ENCODE data around the gene PCYT1A.
"Not testable (repeated sequence)": the region's sequence is repeated elsewhere in the genome, so short reads cannot be mapped to it uniquely, and the experiment has no call there.

The PCYT1A gene

GRCh38 chr3:196215493-196216020 lies 72.0 kb downstream of the PCYT1A start:
- no peak for DNase-seq (ENCODE audit: low read depth, low spot score)

GRCh38 chr3:196214783-196215441 lies 72.6 kb downstream of the PCYT1A start:
- DNase-seq (ENCODE audit: low read depth, low spot score) = no peak

- no peak for DNase-seq (ENCODE audit: low read depth, low spot score)
Measured at GRCh38 chr3:196210673-196211556, 76.6 kb downstream of the PCYT1A start, which contains the start of gene ZDHHC19. TSS of gene ZDHHC19 (minus strand) at chr3:196211400. CDS start at chr3:196211315, 85 bp downstream.

- not testable (repeated sequence) for DNase-seq (ENCODE audit: low read depth, low spot score)
Measured at GRCh38 chr3:196209944-196210672, 77.4 kb downstream of the PCYT1A start.

- no peak for DNase-seq (ENCODE audit: low read depth, low spot score)
Measured at GRCh38 chr3:196208942-196209695, 78.4 kb downstream of the PCYT1A start.

GRCh38 chr3:196207833-196208607 lies 79.5 kb downstream of the PCYT1A start:
- DNase-seq (ENCODE audit: low read depth, low spot score) = no peak

- no peak for DNase-seq (ENCODE audit: low read depth, low spot score)
Measured at GRCh38 chr3:196207159-196207832, 80.2 kb downstream of the PCYT1A start.

GRCh38 chr3:196205442-196206205 lies 81.9 kb downstream of the PCYT1A start:
- not testable (repeated sequence) for DNase-seq (ENCODE audit: low read depth, low spot score)

- no peak for DNase-seq (ENCODE audit: low read depth, low spot score)
Measured at GRCh38 chr3:196203846-196204245, 83.7 kb downstream of the PCYT1A start.

GRCh38 chr3:196202516-196202970 lies 85.0 kb downstream of the PCYT1A start:
- peak; percentile 72 for DNase-seq (ENCODE audit: low read depth, low spot score)

GRCh38 chr3:196198771-196199753 lies 88.5 kb downstream of the PCYT1A start:
- no peak for DNase-seq (ENCODE audit: low read depth, low spot score)

GRCh38 chr3:196198081-196198675 lies 89.3 kb downstream of the PCYT1A start:
- no peak for DNase-seq (ENCODE audit: low read depth, low spot score)

GRCh38 chr3:196197524-196197923 lies 90.0 kb downstream of the PCYT1A start:
- no peak for DNase-seq (ENCODE audit: low read depth, low spot score)

GRCh38 chr3:196195664-196196265 lies 91.8 kb downstream of the PCYT1A start:
- no peak for DNase-seq (ENCODE audit: low read depth, low spot score)

GRCh38 chr3:196194542-196194915 lies 93.0 kb downstream of the PCYT1A start:
- no peak for DNase-seq (ENCODE audit: low read depth, low spot score)

- DNase-seq (ENCODE audit: low read depth, low spot score) = no peak
Measured at GRCh38 chr3:196193736-196194541, 93.6 kb downstream of the PCYT1A start.

Measured in brain pericyte (primary cell).